HG03521 (cell line): ENCODE data around the gene LRRC3B.

ENCODE experiments used
- ATAC-seq: cut with Tn5 transposase; IDR thresholded peaks from one replicate; pipeline ENCODE4 v1.9.1; 2021; ENCODE audit warnings: mild to moderate bottlenecking, moderate library complexity; ENCODE audit not compliant: unreplicated experiment

Gene LRRC3B

GRCh38 chr3:26630669-26631389 lies 8.3 kb downstream of the LRRC3B start:
- ATAC-seq, result no peak

DNA sequence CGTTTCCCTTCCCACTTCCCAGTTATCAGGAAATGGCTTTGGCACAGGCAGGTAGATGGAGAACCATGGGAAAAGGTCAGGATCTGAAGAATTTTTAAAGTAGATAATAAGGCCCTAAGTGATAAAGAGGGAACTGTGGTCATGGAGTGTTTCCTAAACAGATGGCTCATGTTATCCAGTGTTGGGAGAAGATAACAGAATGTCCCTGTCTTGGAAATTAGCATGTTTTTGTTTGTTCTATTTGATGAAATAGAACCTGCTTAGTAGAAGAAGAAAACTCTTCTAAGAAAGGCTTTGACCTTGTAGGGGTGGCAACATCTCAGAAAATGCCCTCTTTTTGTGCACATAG lies 8.8 kb downstream of the LRRC3B start:
- no peak for ATAC-seq

- no peak for ATAC-seq
Observed at GRCh38 chr3:26634601-26635000, 12.0 kb downstream of the LRRC3B start.

GRCh38 chr3:26636096-26636727 lies 13.6 kb downstream of the LRRC3B start:
- ATAC-seq, result no peak

DNA sequence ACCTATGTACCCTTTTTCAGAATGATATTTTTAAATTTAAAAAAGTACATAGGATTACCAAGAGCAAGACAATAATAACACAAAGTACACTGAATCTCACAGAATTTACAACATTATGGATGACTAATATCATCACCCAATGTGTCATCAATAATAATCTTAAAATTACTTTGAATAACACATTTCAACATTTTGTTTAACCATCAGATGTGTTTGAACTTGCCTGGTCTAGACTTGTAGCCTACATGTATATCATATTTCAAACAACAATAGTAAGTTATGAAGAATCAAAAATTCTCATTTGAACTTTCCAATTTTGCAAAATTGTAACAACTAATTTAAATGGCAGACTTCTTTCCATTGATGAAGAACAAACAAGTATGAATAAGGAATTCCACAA lies 15.1 kb downstream of the LRRC3B start:
- no peak for ATAC-seq

DNA sequence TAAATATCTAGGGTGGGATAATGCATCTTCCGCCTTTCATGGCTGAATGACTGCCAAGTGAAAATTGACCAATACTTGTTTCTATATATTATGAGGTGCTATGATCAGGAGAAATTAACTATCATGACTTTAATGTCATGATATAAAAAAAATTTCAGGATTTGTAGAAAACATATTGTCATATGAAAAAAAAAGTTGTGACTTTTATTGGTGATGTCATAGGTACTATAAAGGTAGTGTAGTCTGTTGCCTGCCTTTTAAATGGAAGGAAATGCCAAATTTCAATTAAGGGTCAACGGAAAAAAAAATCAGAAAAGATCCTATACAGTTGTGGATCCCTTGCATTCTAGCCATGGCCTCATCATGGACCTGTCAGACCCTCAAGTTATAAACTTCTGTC lies 15.5 kb downstream of the LRRC3B start:
- ATAC-seq, result no peak

- ATAC-seq, result no peak
Observed at GRCh38 chr3:26639339-26639738, 16.8 kb downstream of the LRRC3B start.

GRCh38 chr3:26647078-26647477 lies 24.5 kb downstream of the LRRC3B start:
- no peak for ATAC-seq

- no peak for ATAC-seq
Observed at GRCh38 chr3:26648461-26648860, 25.9 kb downstream of the LRRC3B start.

DNA sequence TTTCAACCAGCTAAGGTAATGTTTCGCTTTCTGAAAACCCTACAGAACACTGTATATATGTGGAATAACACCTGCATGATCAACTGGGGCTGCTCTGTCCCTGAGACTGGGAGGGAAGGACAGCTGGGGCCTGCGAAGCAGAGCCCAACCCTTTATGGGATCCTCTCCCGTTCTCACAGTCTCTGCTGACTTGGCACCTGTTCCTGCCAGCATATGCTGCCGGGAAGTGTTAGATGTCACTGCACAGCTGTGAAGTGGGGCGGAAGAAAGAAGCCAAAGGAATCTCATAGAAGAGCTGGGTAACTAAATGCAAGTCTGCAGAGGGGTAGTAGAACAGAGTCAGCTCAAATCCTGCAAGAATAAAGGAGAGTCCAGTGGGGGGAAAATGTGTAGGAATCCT lies 29.6 kb downstream of the LRRC3B start:
- no peak for ATAC-seq

- ATAC-seq, result no peak
Observed at GRCh38 chr3:26653811-26654425, 31.3 kb downstream of the LRRC3B start.

- ATAC-seq, result no peak
Observed at GRCh38 chr3:26655231-26655630, 32.7 kb downstream of the LRRC3B start.

- no peak for ATAC-seq
Observed at GRCh38 chr3:26657348-26657976, 34.9 kb downstream of the LRRC3B start.

- ATAC-seq, result no peak
Observed at GRCh38 chr3:26668171-26668570, 45.6 kb downstream of the LRRC3B start.

DNA sequence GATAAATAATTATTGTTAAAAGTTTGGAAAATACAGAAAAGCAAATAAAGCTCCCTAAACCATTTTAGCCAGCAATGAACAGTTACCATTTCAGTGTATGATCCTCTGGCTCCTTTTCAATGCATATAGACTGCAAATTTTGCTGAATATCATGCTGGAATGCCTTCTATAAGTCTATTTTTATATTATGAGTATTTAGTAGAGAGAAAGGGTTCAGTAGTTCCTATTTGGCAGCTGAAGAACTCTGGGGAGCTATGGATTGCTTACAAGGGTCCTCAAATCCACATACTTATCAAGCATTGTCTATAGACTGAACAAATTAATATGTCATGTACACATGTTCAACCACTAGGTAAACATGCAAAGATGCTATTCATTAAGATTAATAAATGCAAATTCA lies 46.1 kb downstream of the LRRC3B start:
- ATAC-seq, result no peak

GRCh38 chr3:26675336-26675735 lies 52.8 kb downstream of the LRRC3B start:
- no peak for ATAC-seq

- no peak for ATAC-seq
Observed at GRCh38 chr3:26681632-26682031, 59.1 kb downstream of the LRRC3B start.

DNA sequence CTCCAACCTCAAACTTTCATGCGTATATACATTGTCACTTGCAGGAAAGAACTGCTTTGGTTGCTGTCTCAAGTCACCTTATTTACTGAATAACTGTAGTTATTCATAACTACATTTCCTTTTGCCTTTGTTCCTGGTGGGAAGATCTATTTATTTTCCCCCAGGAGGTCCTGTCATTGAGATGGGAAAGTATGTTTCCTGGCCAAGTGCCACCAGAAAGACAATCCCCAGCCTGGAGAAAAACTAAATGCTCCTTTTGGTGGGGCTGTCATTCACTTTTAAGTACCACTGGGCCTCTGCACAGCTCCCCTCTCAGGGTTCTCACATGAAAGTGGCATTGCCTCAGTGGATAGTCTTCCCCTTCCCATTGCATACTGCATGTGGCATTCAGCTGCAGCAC lies 59.8 kb downstream of the LRRC3B start:
- no peak for ATAC-seq

DNA sequence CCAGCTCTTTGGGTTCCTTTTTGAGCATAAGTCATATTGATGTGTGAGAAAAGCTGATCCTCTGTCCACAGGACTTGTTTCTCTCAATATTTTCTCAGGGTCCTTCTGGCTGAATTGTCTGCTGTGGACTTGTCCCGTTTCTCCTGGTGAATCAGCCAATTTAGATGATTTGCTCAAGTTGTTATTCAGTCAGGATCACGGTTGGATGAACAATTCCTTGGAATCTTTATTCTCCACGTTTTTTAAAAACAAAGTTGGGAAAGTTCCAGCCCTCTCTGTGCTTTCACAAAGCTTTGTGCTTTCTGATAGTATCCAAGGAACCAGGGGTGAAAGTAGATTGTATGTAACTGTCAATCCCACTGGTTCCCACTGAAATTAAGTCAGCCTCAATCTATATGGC lies 61.3 kb downstream of the LRRC3B start:
- no peak for ATAC-seq

DNA sequence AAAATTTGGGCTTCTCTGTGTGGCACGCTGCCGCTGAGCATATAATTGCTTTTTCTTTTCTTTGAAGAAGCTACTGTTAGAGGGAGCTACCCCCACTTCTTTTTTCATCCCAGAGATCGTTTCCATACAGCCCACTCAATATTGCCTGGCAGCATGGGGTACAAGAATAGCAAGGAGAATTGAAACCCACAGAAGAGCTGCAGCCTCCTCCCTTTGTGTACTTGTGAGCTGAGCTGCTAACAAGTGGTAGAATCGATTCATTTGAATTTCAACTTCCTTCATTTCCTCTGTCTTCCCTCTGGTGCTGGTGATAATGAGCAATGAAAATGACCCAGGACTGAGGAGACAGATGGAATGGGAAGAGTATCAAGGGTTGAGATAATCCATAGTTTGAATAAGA lies 64.9 kb downstream of the LRRC3B start:
- no peak for ATAC-seq

GRCh38 chr3:26699553-26699952 lies 77.0 kb downstream of the LRRC3B start:
- no peak for ATAC-seq

DNA sequence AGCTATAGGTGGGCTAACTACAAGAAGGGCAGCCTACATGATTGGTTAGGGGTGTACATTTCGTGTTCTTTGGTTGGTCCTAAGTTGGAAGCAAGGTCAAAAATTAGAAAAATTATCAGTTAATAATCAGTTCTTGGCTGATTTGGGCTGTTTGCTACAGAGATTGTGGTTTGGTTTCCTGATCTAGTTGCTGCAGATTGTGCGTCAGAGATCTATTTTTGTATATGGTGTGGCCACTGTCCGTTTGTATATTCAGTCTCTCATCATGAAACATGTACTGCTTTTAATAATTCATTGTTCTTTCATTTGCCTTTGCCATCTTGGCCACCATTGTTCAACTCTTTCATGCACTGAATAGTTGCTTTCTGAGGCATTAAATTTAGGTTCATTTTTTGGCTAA lies 80.9 kb downstream of the LRRC3B start:
- ATAC-seq, result no peak
